GM18867 (cell line): Measurements from ENCODE around the gene TMEFF1.

Experiments used
- ATAC-seq: cut with Tn5 transposase; IDR thresholded peaks from one replicate; pipeline ENCODE4 v1.9.1; 2021; ENCODE audit warnings: mild to moderate bottlenecking, moderate library complexity; ENCODE audit not compliant: unreplicated experiment

The TMEFF1 gene

DNA sequence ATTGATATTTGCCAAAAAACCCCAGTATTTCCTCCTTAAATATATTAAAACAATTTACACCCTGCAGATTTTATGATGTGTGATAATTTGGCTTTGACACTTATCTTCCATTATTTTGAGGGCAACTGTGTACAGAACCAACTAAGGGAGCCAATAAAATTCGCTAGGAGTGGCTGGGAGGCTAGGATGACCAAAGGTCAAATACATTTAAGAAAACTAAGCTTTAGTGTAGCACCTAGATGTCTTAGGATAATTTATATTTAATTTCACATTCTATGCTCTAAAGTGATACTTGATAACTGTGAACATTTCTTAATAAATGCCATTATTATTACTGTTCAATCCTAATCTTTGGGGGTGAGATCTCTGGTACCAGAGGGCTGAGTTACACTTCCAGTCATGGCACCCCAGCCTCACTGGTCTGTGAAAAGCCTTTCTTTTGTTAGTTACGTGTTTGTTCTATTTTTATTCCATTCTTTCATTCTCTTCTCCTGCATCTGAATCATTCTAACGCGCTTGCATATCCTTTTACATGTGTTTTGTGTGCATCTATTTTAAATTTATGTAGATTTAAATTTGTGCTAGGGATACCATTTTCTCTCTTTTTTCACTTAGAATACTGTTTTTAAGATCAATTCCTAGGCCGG, 26.9 kb upstream of the TMEFF1 start:
- no peak for ATAC-seq

DNA sequence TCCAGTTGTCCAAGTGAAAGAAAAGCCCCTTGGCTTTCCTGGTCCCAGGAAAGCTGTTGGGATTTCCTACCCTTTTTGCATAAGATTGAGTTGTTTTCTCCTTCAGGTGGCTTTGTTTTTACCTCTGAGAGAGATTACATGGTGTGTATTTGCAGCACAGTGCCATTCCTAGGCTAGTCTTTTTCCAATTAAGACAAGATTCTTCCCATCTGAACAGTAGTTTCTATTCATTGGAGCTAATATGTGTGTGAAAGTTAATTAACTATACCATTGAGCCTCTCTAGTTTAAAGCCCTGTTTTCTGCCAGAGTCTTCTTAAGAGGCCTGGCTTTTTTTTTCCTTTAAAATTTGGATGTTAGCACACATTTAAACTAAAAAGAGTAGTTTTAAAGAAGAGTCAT, 25.9 kb upstream of the TMEFF1 start:
- ATAC-seq: no peak

DNA sequence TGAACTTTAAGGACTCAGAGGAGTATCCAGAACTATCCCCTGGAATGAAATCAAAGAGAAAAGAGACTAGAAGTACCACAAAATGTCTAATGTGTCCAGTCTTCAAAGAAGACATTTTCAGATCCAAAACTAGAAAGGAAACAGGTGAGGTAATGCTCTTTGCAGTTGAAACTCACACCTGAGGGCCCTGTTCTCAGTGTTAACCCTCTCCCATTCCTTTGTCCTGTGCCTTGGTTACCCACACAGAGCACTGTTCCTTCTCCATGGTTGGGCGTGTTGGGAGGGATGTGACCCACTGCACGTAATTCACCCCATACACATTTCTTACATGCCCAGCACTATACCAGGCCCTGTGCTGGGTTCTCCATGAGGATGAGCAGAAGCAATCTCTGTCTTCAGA, 24.7 kb upstream of the TMEFF1 start:
- ATAC-seq: no peak

DNA sequence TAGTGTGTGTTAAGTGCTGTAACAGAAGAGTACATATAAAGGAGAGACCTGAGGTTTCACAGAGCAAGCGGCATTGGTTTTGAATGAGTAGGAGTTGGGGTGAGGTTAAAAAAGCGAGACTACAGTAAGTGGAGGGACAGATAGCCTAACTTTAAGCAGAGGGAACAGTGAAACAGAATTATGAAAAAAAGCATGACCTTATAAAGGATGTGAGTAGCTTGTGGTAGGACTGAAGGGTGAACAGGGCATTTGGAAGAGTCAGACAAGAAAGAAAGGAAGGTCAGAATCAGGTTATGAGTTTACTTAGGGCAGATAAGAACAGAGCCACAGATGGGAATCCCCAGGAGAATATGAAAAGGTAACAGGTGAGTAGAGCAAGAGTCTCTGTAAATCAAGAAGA, 23.5 kb upstream of the TMEFF1 start:
- ATAC-seq: peak; percentile 57

DNA sequence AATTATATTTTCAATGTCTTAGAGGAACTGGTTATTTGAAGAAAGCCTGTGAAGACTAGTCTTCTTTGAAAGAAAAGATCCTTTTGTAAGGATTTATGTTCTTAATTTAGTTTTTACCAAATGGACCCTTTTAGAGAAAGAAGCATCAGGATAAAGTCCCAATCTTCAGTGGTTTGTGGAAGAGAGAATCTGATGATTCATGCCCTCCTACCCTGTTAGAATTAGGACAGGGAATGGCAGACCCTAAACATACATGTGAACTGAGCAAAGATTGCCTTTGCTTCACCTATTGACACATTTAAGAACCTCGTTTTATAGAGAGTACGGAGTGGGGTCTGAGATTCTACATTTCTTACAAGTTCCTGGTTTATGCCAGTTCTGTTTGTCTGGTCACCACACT, 20.1 kb upstream of the TMEFF1 start:
- no peak for ATAC-seq

DNA sequence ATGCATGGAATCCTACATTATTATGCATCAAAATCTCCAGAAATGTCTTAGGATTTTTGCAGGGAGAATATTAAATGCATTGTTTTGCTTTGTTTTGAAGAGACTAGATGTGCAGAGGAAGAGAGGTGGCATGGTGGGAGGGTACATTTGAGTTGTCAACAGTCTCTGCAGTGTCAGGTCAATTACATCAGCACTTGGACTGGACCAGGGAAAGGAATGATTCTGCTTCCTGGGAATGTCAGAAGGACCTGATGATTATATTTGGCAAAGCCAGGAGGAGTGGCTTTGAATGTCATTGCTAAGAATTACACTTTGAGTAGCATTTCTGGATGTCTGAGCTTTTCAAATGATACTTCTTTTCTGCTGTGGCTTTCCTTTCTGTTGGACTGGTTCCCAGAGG, 17.5 kb upstream of the TMEFF1 start:
- no peak for ATAC-seq

DNA sequence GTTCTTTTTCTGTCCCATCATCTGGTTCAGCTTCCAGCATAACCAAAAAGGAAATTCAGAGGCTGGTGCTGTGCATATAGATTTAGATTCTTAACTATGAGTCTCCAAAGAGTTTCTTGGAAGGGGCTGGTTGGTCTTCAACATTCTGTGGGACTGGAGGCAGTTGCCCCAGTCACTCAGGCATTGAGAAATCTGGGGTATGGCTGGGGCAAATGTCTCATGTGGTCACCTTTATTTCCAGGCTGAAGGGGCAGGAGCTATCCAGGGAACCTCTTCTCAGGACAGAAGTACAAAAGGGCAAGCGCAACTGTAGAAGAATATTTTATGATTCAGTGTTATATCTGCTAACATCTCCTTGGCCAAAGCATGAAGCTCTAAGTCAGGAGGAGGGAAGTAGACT, 15.4 kb upstream of the TMEFF1 start:
- no peak for ATAC-seq

DNA sequence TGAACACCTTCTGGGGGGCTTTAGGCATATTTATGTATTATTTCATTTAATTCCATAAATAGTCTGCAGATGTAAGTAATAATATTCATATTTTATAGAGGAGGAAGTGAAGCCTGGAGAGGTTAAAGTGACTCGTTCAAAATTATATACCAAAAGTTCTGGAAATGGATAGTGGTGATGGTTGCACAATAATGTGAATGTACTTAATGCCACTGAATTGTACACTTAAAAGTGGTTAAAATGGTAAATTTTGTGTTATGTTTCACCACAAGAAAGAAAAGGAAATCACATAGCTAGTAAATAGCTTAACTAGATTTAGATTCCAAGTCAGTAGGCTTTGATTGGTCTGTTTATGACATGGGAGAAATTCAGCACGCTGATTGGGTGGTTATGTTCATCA, 13.0 kb upstream of the TMEFF1 start:
- ATAC-seq: no peak

DNA sequence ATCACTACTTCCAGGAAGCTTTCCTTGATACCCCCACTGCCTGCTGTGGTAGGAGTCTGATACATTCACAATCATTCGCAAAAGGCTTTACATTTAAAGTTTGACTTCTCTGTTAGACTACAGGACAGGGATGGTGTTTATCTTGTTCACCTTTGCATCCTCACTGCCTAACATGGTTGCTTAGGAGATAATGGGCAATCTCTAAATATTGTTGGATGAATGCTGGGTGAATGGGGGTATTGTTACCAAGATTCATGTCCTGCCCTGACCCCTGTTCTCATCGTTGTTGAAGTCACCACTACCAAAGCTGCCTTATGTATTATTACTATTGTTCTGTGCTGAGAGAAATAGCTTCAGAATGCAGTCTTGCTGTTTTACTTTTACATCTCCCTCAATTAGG, 7.7 kb upstream of the TMEFF1 start:
- no peak for ATAC-seq

DNA sequence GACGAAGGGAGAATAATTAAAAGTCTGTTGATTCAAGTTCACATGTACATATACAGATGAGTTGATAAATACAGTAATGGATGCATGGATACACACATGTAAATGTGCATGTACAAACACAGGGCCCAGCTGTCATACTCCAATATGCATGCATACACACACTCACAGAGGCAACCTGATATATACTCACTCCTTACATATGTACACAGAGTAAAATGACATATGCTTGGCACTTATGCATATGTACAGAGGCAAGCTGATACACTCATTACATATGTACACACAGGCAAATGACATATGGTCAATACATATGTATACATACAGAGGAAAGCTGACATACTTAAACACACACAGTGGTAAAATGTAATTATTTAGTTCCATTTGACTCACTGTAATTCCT, 7.2 kb upstream of the TMEFF1 start:
- no peak for ATAC-seq

DNA sequence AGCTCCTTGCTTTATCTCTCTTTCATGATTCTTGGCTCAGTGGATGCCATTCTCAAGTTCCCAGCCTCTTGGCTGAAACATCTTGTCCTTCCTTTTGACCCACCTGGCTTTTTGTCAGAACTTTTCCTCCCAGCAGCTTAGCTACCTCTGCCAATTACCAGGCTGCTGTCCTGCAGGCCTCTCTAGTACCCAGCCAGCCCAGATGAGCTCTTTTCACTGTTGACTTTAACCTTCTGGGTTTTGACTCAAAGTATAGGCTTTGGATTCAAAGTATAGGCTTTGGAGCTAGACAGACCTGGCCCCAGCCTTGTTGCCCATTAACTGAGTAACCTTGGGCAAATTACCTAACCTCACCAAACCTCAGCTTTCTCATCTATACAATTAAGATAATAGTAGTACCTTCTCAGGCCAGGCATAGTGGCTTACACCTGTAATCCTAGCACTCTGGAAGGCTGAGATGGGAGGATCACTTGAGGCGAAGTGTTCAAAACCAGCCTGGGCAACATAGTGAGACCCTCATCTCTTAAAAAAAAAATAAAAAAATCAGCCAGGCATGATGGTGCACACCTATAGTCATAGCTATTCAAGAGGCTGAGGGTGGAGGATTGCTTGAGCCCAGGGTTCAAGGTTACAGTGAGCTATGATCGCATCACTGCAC, 6.6 kb upstream of the TMEFF1 start:
- ATAC-seq: no peak

DNA sequence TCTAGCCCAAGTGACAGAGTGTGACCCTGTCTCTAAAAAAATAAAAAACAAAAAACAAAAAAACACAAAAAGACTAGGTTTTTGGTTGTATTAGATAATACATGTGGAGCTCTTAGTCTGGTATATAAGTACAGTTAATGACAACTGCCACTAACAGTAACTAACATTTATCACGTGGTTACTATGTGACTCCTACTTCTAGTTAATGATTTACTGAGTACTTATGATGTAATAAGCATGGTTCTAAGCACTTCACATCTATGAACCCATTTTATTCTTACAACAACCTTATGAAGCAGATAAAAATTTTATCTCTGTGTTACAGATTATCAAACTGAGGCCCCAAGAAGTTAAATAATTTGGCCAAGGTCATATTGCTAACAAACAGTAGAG, 6.1 kb upstream of the TMEFF1 start:
- ATAC-seq: no peak

DNA sequence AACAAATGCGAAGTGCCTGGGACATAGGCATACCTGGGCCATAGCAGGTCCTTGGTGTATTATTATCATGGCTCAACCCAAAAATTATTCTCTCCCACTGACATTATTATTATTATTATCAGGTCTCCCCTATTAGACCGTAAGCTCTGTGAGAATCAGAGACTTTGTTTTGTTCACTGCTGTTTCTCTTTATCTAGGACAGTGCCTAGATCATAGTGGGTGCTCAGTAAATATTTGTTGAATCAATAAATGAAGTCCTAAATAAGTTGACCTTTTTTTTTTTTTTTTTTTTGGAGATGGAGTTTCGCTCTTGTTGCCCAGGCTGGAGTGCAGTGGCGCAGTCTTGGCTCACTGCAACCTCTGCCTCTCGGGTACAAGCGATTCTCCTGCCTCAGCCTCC, 4.9 kb upstream of the TMEFF1 start:
- ATAC-seq: no peak

DNA sequence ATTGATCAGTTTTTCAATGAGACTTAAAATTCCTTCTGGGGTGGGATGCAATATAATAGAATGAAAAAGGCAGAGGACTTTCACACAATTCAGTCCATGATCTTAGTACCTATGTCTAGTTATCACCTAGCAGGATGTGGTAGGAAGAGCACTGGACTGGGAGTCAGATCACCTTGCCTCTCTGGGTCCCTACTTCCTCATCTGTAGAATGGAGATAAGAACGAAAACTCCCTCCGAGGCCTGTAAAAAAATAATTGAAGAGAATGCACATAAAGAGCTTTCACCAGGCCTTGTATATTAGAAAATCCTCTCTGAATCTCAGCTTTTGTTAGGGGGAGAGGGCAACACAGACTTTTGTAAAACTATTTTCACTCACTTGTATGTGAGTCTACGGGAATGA, 681 bp upstream of the TMEFF1 start:
- ATAC-seq: no peak

DNA sequence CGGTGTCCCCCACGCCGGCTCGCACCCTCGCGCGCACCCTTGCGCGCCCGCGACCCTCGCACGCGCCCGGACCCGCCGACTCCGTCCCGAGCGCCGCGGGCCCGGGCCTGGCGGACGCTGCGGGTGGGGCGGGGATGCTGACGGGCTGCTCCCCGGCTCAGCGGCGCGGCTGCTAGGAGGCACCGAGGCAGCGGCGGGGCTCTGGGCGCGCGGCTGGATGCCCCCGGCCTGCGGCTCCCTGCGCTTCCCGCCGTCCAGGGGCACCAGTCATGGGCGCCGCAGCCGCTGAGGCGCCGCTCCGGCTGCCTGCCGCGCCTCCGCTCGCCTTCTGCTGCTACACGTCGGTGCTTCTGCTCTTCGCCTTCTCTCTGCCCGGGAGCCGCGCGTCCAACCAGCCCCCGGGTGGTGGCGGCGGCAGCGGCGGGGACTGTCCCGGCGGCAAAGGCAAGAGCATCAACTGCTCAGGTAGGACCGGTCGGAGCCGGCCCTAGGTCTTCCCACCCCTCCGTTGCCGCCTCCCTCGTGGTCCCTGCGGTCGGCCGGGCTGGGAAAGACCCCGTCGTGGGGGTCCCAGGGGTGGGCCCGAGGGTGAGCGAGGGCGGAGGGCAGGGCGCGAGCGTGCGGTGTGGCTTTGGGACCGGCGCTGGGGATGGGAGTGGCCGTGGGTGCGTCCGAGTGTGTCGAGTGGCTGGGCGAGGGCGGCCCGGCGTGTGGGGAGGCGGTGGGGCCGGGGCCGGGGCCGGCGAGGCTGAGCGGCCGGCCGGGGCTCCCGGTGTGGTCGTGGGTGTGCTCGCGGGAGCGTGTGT, 530 bp downstream of the TMEFF1 start:
- peak; percentile 67 for ATAC-seq

DNA sequence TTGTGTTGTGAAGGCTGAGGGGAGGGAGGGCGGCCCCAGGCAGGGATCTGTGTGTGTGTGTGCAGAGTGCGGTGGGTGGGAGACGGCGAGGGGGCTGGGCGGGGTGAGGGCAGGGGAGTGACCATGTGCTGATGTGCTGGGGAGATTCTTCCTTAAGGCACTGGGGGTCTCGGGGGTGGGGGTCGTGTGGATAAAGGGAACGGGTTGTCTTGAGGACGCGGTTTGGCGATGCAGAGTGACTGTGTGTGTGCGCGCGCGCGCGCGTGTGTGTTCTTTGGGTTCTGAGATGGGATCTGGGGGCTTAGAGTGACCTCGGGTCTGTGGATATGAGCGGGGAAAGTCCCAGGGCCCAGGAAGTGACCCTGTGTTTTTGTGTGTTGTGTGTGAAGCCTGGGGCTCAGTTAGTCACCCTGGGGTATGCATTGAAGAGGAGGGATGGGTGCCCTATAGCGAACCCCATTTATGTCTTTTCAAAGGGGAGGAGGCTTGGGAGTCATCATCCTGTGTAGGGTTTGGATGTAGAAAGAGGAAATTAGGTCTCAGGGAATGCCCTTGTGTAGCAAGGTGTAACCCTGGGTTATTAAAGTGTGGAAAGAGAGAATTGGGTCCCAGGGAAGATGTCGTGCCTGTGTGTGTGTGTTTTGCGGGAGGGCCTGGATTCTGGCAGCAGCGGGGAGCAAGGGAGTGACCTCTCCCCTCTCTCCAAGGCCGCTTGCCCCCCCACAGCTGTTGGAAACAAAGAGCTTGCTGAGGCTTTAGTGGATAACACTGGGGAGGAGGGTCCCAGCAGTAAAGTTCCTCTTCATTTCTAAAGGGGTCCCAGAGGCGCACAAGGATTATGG, 1.4 kb downstream of the TMEFF1 start:
- no peak for ATAC-seq

DNA sequence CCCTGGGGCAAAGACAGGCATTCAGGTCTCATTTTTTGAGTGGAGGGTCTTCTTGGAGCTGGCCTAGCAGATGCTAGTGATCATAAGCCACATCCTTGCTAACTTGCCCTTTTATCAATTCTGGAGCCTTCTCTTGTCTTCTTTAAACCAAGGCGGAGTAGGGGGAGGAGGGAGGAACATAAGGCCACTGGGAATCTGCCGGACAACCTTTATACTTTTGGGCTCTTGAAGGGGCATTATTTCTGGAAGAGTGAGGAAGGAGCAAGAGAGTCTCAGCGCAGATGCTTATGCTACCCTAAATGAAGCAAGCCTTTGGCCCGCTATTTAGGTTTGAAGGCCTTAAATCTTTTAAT, 2.0 kb downstream of the TMEFF1 start:
- ATAC-seq: no peak

DNA sequence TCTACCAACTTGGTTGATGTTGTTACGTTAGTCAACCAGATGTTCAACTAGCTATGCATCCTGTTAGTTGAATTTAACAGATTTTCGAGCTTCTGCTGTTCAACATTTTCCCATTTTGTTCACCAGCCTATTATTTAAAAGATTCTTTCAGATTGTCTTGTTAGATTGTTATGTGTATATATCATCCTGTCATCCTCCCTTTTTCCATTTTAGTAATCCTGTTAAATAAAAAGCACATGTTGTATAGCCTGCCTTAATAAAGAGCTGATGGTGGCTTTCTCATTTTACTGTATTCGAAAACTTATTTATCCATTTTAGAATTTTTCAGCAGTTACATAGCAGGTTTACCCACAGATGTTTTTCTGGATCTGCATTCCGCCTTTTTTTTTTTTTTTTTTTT, 4.3 kb downstream of the TMEFF1 start:
- ATAC-seq: no peak

DNA sequence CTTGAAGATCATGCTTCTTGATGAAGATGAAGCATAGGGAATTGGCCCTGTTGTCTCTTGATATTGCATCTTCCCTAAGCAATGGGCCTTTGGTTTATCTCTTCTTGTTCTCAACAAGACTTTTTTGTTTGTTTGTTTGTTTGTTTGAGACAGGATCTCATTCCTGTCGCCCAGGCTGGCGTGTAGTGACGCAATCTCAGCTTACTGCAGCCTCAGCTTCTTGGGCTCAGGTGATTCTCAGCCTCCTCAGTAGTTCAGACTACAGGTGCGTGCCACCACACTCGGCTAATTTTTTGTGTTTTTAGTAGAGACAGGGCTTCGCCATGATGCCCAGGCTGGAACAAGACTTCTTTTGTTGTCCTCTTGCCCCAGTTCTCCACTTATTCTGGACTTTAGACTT, 5.2 kb downstream of the TMEFF1 start:
- ATAC-seq: no peak

DNA sequence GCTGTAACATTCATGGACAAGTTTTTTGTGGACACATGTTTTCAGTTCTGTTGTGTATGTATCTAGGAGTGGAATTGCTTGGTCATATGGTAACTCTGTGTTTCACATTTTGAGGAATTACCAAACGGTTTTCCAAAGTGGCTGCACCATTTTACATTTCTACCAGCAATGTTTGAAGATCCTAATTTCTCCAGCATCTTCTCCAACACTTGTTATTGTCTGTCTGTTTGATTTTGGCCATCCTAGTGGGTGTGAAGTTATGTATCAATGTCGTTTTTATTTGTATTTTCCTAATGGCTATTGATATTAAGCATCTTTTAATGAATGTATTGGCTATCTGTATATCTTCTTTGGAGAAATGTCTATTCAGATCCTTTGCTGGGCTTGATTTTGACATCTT, 6.9 kb downstream of the TMEFF1 start:
- no peak for ATAC-seq

DNA sequence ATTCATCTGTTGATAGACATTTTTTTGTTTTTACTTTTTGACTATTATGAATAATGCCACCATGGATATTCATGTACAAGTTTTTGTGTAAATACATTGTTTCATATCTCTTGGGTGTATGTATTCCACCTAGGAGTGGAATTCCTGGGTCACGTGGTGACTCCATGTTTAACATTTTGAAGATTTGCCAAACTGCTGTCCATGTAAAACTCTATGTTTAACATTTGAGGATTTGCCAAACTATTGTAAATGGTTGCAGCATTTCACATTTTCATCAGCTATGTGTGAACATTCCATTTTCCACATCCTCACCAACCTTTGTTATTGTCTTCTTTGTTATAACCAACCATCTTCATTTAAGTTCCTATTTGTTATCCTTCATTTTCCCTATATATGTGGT, 12.2 kb downstream of the TMEFF1 start:
- no peak for ATAC-seq
